ENCODE measurements around the gene SRRD.
"Not testable (repeated sequence)": the region's sequence is repeated elsewhere in the genome, so short reads cannot be mapped to it uniquely, and the experiment has no call there.

Gene SRRD

DNA sequence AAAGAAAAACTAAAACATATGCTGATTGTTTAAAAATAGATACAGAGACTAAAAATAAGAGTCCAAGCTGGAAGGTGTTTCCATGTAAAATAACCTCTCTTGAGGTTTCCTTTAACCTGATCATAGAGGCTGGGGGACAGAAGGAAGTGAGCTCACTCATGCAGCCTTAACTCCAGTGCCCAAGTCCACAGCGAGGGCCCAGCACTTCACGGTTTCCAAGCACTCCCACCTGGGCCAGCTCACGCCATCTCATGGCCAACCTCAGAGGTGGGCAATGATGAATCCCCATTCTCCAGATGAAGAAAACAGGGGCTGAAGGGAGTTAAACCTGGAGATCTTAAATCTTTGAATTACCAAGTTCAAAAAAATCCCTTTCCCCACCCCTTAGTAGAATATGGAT, 43.5 kb downstream of the SRRD start:
- H3K4me3 ChIP-seq (ENCODE audit: control insufficient read depth, low read depth, low read length): no peak overlapping the region
- TF ChIP-seq, protein P1, sequence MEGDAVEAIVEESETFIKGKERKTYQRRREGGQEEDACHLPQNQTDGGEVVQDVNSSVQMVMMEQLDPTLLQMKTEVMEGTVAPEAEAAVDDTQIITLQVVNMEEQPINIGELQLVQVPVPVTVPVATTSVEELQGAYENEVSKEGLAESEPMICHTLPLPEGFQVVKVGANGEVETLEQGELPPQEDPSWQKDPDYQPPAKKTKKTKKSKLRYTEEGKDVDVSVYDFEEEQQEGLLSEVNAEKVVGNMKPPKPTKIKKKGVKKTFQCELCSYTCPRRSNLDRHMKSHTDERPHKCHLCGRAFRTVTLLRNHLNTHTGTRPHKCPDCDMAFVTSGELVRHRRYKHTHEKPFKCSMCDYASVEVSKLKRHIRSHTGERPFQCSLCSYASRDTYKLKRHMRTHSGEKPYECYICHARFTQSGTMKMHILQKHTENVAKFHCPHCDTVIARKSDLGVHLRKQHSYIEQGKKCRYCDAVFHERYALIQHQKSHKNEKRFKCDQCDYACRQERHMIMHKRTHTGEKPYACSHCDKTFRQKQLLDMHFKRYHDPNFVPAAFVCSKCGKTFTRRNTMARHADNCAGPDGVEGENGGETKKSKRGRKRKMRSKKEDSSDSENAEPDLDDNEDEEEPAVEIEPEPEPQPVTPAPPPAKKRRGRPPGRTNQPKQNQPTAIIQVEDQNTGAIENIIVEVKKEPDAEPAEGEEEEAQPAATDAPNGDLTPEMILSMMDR (conservative IDR thresholded peaks at IDR 0.05; ENCODE audit: control insufficient read depth, insufficient read depth, low read depth, low read length): no peak
- DNase-seq (ENCODE audit: low read depth): no peak

DNA sequence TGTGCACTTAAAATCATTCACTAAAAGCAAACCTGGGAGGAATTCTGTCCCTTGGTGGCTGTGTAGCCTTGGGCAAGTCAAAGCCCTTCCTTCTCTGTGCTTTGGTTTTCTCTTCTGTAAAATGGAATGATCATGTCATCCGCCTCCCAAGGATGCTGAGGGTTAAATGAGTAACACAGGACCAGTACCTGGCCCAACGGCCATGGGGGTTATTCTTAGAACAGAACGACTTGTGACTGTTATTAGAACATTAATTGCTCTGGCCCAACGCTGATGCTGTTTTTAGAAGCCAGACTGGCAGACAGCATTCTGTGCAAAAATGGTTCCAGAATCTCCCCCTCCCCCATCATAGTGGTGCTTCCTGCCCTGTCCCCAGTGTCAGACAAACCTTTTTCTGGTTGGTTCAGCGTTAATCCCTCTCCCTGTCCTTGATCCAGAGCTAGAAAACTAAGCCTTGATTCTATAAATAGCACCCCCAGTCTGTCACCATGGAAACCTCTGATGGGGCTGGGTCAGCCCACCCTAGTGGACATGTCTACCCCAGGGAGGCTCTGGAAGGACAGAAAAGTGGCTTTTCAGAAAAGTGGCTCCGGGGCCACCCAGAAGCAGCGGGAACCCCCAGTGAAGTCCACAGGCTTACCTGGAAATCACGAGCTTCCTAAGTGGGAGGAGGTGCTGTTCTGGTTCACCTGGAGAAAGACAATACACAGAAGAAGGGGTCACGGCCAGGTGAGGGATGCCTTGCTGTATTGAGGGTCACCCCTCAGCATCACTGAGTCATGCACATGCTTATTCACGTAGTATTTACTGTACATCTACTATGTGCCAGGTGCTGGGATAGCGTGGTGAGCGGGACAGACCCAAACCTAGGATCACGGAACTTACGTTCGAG, 44.1 kb downstream of the SRRD start:
- H3K4me3 ChIP-seq (ENCODE audit: control insufficient read depth, low read depth, low read length): no peak overlapping the region
- TF ChIP-seq, protein P1 (conservative IDR thresholded peaks at IDR 0.05; ENCODE audit: control insufficient read depth, insufficient read depth, low read depth, low read length): no peak
- DNase-seq (ENCODE audit: low read depth): no peak

DNA sequence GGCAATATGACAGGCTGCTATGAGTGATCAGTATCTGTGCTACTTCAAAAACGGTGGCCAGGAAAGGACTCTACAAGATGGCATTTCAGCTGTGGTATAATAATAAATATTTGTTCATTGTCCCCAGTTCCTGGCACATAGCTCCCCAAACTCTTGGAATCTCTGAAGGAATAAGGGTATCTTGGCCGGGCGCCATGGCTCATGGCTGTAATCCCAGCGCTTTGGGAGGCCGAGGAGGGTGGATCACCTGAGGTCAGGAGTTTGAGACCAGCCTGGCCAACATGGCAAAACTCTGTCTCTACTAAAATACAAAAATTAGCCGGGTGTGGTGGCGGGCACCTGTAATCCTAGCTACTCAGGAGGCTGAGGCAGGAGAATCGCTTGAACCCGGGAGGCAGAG, 44.8 kb downstream of the SRRD start:
- H3K4me3 ChIP-seq (ENCODE audit: control insufficient read depth, low read depth, low read length): not testable (repeated sequence)

DNA sequence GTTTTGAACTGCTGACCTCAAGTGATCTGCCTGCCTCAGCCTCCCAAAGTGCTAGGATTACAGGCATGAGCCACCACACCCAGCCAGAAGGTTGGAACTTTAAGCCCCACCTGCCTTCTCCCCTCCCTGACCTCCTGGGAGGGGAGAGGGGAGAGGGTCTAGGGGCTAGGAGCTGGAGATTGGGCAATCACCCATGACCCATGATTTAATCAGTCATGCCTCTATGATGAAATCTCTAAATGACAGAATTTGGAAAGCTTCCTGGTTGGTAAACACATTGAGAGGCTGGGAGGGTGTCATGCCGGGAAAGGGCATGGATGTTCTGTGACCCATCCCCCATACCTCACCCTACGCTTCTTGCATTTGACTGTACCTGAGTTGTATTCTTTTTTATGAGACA, 45.7 kb downstream of the SRRD start:
- DNase-seq (ENCODE audit: low read depth): peak; percentile 62
- no peak overlapping the region for H3K4me3 ChIP-seq (ENCODE audit: control insufficient read depth, low read depth, low read length)
- TF ChIP-seq, protein P1 (conservative IDR thresholded peaks at IDR 0.05; ENCODE audit: control insufficient read depth, insufficient read depth, low read depth, low read length): no peak

More for the DNA sequence above, 44.8 kb downstream of the SRRD start:
- DNase-seq (ENCODE audit: low read depth): not testable (repeated sequence)

DNA sequence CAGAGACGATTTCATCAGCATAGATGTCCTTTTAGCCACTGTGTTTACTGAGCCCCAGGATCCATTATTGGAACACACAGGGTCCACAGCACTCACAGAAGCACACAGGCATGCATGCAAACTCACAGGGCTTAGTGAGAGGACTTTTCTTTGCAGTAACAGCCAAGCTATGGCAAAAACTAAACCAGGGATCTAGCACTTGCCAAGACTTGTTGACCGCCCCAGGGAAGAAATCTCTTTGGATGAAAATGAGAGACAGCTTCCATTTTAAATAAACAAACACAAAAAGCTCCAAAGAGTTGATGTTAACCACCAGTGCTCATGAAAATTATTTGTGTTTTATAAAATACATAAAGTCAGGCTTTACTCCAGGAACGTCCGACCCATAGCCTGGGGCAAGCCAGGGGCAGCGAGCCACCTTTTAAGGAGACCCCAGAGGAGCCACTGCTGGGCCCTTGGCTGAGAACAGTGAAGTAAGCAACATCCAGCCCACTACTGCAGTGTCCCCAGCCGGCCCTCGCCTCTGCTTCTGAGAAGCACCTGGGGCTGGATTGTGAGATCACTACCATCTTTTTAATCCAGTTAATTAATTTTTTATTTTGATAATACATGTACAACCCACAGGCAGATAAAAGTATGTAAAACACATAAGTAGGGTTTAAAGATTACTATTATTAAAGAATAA, 50.6 kb downstream of the SRRD start:
- no peak for DNase-seq (ENCODE audit: low read depth)

DNA sequence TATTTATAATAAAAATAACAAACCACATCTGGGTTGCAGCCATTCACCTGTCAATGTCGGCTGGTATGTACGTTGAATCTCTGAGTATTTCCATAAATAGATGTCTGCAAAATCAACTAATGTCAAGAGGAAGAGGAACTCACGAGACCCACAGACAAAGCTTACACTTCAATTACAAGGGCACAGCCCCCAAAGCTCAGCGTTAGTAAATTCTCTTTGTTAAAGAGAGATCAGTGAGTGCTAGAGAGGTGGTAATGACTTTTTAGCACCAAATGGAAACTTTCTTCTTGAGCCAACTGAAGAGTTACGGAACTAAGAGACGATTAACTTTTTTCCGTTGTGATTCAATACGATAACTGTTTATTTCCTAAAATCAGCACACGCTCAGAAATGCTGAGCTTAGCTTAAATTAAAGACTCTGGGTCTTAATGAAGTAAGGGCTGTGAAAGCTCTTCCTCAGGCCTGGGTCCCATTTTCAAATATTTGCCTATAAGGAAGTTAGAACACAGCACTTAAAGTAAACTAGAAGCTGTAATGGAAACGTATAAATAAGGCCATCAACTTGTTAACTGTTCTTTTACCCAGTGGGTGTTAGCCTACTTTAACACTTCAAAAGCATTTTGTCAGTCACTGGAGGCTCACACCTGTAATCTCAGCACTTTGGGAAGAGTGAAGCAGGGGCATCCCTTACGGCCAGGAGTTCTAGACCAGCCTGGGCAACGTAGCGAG, 51.4 kb downstream of the SRRD start:
- H3K4me3 ChIP-seq (ENCODE audit: control insufficient read depth, low read depth, low read length): no peak overlapping the region
- TF ChIP-seq, protein P1 (conservative IDR thresholded peaks at IDR 0.05; ENCODE audit: control insufficient read depth, insufficient read depth, low read depth, low read length): no peak
- no peak for DNase-seq (ENCODE audit: low read depth)

More for the DNA sequence above, 50.6 kb downstream of the SRRD start:
- no peak overlapping the region for H3K4me3 ChIP-seq (ENCODE audit: control insufficient read depth, low read depth, low read length)
- TF ChIP-seq, protein P1 (conservative IDR thresholded peaks at IDR 0.05; ENCODE audit: control insufficient read depth, insufficient read depth, low read depth, low read length): no peak

DNA sequence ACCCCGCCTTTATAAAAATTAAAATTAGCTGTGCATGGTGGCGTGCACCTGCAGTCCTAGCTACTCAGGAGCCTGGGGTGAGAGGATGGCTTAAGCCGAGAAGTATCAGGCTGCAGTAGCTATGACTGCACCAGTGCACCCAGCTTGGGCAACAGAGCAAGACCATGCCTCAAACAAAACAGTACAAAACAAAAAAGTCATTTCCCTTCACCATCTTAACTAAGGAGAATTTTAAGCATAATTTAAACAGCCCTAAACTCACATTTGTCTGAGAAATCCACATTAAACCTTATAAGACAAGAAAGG, 51.9 kb downstream of the SRRD start:
- H3K4me3 ChIP-seq (ENCODE audit: control insufficient read depth, low read depth, low read length): no peak overlapping the region
- TF ChIP-seq, protein P1 (conservative IDR thresholded peaks at IDR 0.05; ENCODE audit: control insufficient read depth, insufficient read depth, low read depth, low read length): no peak
- DNase-seq (ENCODE audit: low read depth): no peak
